Measurements from ENCODE around the gene ZNF593. TPM values are rescaled to one million over a fixed set of nuclear protein-coding genes. Genes with fewer than 3 reads are reported as not detected.

Gene ZNF593
- total and polyA plus RNA-seq, 11 donors = 13.7 to 147 (median 22.6) TPM

DNA sequence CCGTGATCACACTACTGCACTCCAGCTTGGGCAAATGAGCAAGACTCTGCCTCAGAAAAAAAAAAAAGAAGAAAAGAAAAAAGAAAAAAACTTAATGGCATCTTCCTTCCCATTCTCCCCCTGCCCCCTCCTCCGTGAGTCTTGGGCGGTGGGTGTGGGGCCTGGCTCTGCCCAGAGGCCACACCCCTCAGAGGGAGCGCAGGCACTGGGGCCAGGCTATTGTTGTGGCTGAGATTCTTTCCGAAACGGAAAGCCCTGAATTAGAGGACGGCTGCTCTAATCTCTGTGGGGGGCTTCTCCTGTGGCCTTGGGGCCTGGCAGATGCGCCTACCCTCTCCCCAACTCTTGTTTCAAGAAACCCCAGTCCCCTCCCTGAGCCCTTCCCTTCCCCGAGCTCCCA lies 15.0 kb upstream of the ZNF593 start:
- no peaks in the 10 kb centered on the region for H3K9me3 ChIP-seq
- H3K27me3 ChIP-seq = peaks cover 0 to 18% (median 0%) of the 10 kb centered on the region in 9 donors
- ATAC-seq = peak in 2 of 4 donors; percentile 29 to 52
- TF ChIP-seq, protein P1, sequence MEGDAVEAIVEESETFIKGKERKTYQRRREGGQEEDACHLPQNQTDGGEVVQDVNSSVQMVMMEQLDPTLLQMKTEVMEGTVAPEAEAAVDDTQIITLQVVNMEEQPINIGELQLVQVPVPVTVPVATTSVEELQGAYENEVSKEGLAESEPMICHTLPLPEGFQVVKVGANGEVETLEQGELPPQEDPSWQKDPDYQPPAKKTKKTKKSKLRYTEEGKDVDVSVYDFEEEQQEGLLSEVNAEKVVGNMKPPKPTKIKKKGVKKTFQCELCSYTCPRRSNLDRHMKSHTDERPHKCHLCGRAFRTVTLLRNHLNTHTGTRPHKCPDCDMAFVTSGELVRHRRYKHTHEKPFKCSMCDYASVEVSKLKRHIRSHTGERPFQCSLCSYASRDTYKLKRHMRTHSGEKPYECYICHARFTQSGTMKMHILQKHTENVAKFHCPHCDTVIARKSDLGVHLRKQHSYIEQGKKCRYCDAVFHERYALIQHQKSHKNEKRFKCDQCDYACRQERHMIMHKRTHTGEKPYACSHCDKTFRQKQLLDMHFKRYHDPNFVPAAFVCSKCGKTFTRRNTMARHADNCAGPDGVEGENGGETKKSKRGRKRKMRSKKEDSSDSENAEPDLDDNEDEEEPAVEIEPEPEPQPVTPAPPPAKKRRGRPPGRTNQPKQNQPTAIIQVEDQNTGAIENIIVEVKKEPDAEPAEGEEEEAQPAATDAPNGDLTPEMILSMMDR (IDR thresholded peaks at IDR 0.05) = no peak
- TF ChIP-seq POLR2A (IDR thresholded peaks at IDR 0.05) = no peak
- intact Hi-C loops (cut with DNase I) = loop anchor here in 3 of 10 donors (5.0 to 10.0 kb wide), 3 partner anchors 117 to 250 kb away; partner anchors contain the start of genes EXTL1 (in 1 of the 3) and STMN1 (in 1 of the 3)
- H3K4me3 ChIP-seq = peak overlapping the region in 1 of 12 donors; percentile 9
- WGBS, 4 donors = 38 to 44% (median 40%) methylated on average over 9 of the region's 9 CpGs
- peaks cover 6 to 60% (median 35%) of the 10 kb centered on the region in 12 donors for H3K4me1 ChIP-seq
- peak in 1 of 5 donors; percentile 56 for DNase-seq
- peak overlapping the region; percentile 38 to 96 (median 83) for H3K27ac ChIP-seq
- no peaks in the 10 kb centered on the region for H3K36me3 ChIP-seq

DNA sequence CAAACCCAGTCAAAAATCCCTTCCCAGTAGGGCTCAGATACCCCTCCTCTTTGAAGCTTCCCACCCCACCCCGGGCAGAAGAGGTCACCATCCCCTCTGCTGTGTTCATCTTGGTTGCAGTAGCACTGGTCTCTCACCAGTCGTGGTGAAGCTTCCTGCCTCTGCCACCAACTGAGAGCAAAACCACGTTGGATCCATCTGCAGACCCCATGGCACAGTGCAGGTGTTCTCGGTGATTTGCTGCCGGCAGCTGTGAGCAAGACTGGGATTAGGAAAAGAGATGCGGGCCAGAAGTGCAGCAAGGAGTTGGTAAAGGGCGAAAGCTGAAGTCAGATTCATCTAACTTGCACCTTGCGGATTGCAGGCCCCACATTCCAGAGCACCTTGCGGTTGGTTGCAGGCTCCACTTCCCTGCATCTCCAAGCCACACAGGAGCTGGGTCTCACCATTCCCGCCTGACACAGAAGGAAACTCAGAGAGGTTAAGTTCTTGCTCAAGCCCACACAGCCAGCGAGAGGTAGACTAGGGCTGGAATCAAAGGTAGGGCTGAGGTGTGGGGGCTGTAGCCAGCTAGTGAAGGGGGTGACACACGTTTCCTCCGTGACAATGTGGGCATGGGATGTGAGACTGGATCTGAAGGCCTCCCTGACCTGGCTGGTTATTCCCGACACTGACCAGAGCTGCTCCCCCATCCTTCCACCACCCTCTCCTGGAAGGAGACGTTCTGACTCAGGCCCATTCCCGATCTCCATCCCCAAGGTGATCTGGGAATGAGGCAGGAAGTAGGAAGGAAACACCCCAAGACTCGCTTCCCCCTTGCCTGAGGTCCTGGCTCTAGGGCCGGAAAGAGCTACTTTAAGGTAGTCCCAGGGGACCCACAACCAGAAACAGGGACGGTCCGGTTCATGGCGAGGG lies 14.1 kb upstream of the ZNF593 start:
- Histone ChIP-seq H3K4me1 (peaks cover 6 to 69% (median 39%) of the 10 kb centered on the region in 12 donors), H3K9me3 (no peaks in the 10 kb centered on the region), H3K27me3 (peaks cover 0 to 20% (median 0%) of the 10 kb centered on the region in 9 donors), H3K4me3 (peak overlapping the region in 10 of 12 donors; percentile 27 to 57 (median 42)), H3K36me3 (no peaks in the 10 kb centered on the region), H3K27ac (peak overlapping the region; percentile 38 to 96 (median 84))
- ATAC-seq (peak; percentile 1 to 40 (median 26)), DNase-seq (peak in 1 of 5 donors; percentile 45)
- TF ChIP-seq, protein P1 (IDR thresholded peaks at IDR 0.05) = no peak
- peak in 1 of 2 donors; percentile 8 for TF ChIP-seq POLR2A (IDR thresholded peaks at IDR 0.05)
- intact Hi-C loops (cut with DNase I) = loop anchor here in 3 of 10 donors (5.0 to 10.0 kb wide), 3 partner anchors 118 to 251 kb away; partner anchors contain the start of genes EXTL1 (in 1 of the 3) and STMN1 (in 1 of the 3)
- 47 to 56% (median 53%) methylated on average over 16 to 21 of the region's 21 CpGs for WGBS, 4 donors

DNA sequence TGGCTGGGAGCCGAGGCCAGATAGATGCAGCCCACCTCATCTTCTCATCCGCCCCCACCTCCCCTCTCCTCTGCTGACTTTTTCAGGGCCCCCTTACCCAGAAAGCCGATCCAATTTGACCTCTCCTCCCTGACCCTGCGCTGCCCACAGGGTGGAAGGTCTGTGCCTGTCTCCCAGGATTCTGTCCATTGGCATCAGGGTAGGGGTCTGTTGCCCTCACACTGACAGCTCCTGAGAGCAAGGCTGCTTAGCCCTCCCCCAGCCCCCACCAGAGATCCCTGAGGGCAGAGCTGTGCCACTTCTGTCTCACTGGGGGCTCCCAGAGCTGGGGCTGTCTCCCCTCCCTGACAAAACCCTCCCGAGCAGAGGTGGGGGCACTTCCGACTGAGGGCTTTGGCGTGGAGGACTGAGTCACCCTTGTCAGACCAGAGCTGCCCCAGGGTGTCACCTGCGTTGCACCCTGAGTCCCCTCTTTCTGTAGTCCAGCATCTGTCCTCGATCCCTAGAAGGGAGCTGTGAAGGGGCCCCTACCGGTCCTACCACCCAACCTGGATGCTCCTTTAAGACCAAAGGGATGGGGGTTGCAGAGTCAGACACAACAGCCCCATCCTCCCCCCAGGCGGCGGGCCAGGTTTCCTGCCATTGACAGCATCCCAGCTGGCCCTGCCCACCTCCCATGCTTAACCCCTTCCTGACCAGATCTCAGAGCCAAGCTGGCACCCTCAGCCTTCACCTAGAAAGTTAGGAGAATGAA lies 13.2 kb upstream of the ZNF593 start:
- H3K36me3 ChIP-seq = no peaks in the 10 kb centered on the region
- DNase-seq (peak in 4 of 5 donors; percentile 80 to 85 (median 81)), ATAC-seq (peak in 3 of 4 donors; percentile 4 to 53 (median 9))
- intact Hi-C loops (cut with DNase I) = loop anchor here in 3 of 10 donors (5.0 to 10.0 kb wide), 3 partner anchors 119 to 252 kb away; partner anchors contain the start of genes EXTL1 (in 1 of the 3) and STMN1 (in 1 of the 3)
- TF ChIP-seq, protein P1 (IDR thresholded peaks at IDR 0.05) = no peak
- TF ChIP-seq POLR2A (IDR thresholded peaks at IDR 0.05) = no peak
- peaks cover 6 to 77% (median 46%) of the 10 kb centered on the region in 12 donors for H3K4me1 ChIP-seq
- H3K27me3 ChIP-seq = peaks cover 0 to 28% (median 0%) of the 10 kb centered on the region in 9 donors
- WGBS, 4 donors = 19 to 30% (median 24%) methylated on average over 8 to 12 of the region's 12 CpGs
- peak overlapping the region in 11 of 12 donors; percentile 23 to 57 (median 41) for H3K4me3 ChIP-seq
- peak overlapping the region; percentile 38 to 96 (median 84) for H3K27ac ChIP-seq
- H3K9me3 ChIP-seq = no peaks in the 10 kb centered on the region

All from heart left ventricle (tissue), 16 donors.